ENCODE data around the gene CDK17. TPM values are rescaled to one million over a fixed set of nuclear protein-coding genes. Genes with fewer than 3 reads are reported as not detected.

CDK17 gene
- total and polyA plus RNA-seq, 4 experiments from 2014 or later, result 30.5 to 67.4 (median 49.2) TPM

DNA sequence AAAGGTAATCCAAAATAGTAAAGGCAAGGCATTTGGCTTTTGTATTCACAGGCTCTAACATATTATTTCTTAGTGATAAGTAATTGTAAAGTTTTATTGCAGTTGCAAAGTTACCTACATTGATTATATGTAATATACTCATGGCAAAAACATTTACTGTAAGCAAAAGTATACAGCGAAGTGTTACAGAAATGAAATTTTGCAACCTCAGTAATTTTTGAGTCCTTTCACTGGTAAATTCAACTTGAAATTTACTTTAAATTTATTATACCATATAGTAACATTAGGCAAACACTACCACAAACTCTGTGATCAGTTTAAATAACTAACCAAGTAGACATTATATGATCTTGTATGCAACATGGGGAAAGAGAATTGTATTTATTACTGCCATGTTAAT, 89.0 kb downstream of the CDK17 start:
- CTCF ChIA-PET (ENCODE audit: partially characterized antibody), result interaction anchor here (0.9 kb wide), 1 partner anchor 8 kb away, joined by 4 read pairs; no protein-coding TSS in a partner anchor

DNA sequence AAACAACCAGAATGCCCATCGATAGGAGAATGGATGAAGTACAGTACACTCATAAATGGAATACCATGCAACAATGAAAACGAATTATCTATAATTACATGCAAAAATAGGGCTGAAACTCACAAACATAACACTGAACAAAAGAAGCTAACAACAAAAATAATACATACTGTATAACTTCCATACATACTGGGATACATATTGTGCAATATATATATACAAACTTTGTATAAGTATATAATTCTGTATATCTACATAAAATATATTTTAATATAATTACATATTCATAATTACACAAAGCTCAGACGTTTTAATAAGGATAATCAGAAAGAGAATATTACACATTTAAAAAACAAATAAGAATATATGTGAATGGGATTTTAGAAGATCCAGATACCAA, 90.2 kb downstream of the CDK17 start:
- Histone ChIP-seq H3K4me1 (ENCODE audit: insufficient read depth, low read length) (peaks cover 26% of the 10 kb centered on the region), H3K9me3 (ENCODE audit: control insufficient read depth in 1 of 2, low read length in 2 of 2) (no peaks in the 10 kb centered on the region), H3K27ac (ENCODE audit: low read depth, low read length) (no peak overlapping the region), H3K4me3 (ENCODE audit: low read length in 2 of 2) (no peak overlapping the region), H3K36me3 (ENCODE audit: insufficient read depth, low read length) (peaks cover 4% of the 10 kb centered on the region), H3K27me3 (ENCODE audit: insufficient read depth, low read length) (no peaks in the 10 kb centered on the region)
- ChIA-PET POLR2A (ENCODE audit: partially characterized antibody) (interaction anchor here (3.0 kb wide), 1 partner anchor 90 kb away, joined by 17 read pairs; the partner anchor contains the start of gene CDK17), CTCF (ENCODE audit: partially characterized antibody) (interaction anchor here (1.5 to 2.1 kb wide), 2 partner anchors 68 to 95 kb away, joined by 3 to 4 read pairs; no protein-coding TSS in a partner anchor)
- H3K27ac Mint-ChIP-seq, result no peak overlapping the region
- H3K27me3 Mint-ChIP-seq, result no peaks in the 10 kb centered on the region
- intact Hi-C loops (cut with micrococcal nuclease), result no loop called here
- H3K4me3 Mint-ChIP-seq, result no peak overlapping the region
- peaks cover 22 to 28% of the 10 kb centered on the region in 2 donors for H3K36me3 Mint-ChIP-seq
- no peaks in the 10 kb centered on the region for H3K9me3 Mint-ChIP-seq
- DNase-seq, result no peak
- peaks cover 17 to 40% (median 23%) of the 10 kb centered on the region in 4 donors for H3K4me1 Mint-ChIP-seq

More for the DNA sequence above, 89.0 kb downstream of the CDK17 start:
- no peaks in the 10 kb centered on the region for H3K9me3 Mint-ChIP-seq
- no peak for DNase-seq
- intact Hi-C loops (cut with micrococcal nuclease), result no loop called here
- no peak overlapping the region for H3K4me3 Mint-ChIP-seq
- POLR2A ChIA-PET (ENCODE audit: partially characterized antibody), result interaction anchor here (3.0 kb wide), 1 partner anchor 89 kb away, joined by 17 read pairs; the partner anchor contains the start of gene CDK17
- H3K27me3 ChIP-seq (ENCODE audit: insufficient read depth, low read length), result no peaks in the 10 kb centered on the region
- H3K27me3 Mint-ChIP-seq, result no peaks in the 10 kb centered on the region
- no peaks in the 10 kb centered on the region for H3K9me3 ChIP-seq (ENCODE audit: control insufficient read depth in 1 of 2, low read length in 2 of 2)
- no peak overlapping the region for H3K27ac ChIP-seq (ENCODE audit: low read depth, low read length)
- H3K4me1 ChIP-seq (ENCODE audit: insufficient read depth, low read length), result peaks cover 33% of the 10 kb centered on the region
- peaks cover 13 to 29% of the 10 kb centered on the region in 2 donors for H3K36me3 Mint-ChIP-seq
- peaks cover 4% of the 10 kb centered on the region for H3K36me3 ChIP-seq (ENCODE audit: insufficient read depth, low read length)
- H3K27ac Mint-ChIP-seq, result no peak overlapping the region
- H3K4me3 ChIP-seq (ENCODE audit: low read length in 2 of 2), result no peak overlapping the region
- H3K4me1 Mint-ChIP-seq, result peaks cover 15 to 40% (median 28%) of the 10 kb centered on the region in 4 donors

DNA sequence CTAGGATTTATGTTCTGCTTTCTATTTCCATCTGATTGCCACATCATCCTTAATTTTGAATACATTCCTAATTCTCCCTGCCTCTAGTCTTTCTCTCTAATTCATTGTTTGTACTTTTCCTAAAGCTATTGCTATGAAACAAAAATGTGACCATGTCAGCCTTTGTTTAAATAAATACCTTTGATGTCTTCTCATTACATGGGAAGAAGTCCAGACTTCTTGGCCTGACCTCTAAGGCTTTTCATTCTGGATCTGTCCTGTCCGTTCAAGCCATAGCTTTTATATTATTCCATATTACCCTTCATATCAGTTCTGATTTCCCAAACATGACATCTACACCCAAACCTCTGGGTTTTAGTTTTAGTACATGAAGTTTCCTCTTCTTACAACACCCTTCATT, 91.4 kb downstream of the CDK17 start:
- Histone ChIP-seq H3K4me1 (ENCODE audit: insufficient read depth, low read length) (peaks cover 15% of the 10 kb centered on the region), H3K9me3 (ENCODE audit: control insufficient read depth in 1 of 2, low read length in 2 of 2) (no peaks in the 10 kb centered on the region), H3K27me3 (ENCODE audit: insufficient read depth, low read length) (no peaks in the 10 kb centered on the region), H3K36me3 (ENCODE audit: insufficient read depth, low read length) (peaks cover 4% of the 10 kb centered on the region), H3K27ac (ENCODE audit: low read depth, low read length) (no peak overlapping the region), H3K4me3 (ENCODE audit: low read length in 2 of 2) (no peak overlapping the region)
- Mint-ChIP-seq H3K27me3 (no peaks in the 10 kb centered on the region), H3K4me3 (no peak overlapping the region), H3K9me3 (no peaks in the 10 kb centered on the region), H3K4me1 (peaks cover 13 to 35% (median 20%) of the 10 kb centered on the region in 4 donors), H3K27ac (peak overlapping the region in 5 of 7 donors; percentile 18 to 74 (median 39)), H3K36me3 (peaks cover 24 to 26% of the 10 kb centered on the region in 2 donors)
- ChIA-PET CTCF (ENCODE audit: partially characterized antibody) (interaction anchor here (0.6 to 3.4 kb wide), 4 partner anchors 58 to 207 kb away, joined by 3 to 21 read pairs (median 4); partner anchors contain the start of gene CDK17), POLR2A (ENCODE audit: partially characterized antibody) (interaction anchor here (2.3 kb wide), 1 partner anchor 91 kb away, joined by 11 read pairs; the partner anchor contains the start of gene CDK17)
- no peak for DNase-seq
- intact Hi-C loops (cut with micrococcal nuclease), result loop anchor here (10.0 kb wide), 1 partner anchor 206 kb away; no protein-coding TSS in a partner anchor

DNA sequence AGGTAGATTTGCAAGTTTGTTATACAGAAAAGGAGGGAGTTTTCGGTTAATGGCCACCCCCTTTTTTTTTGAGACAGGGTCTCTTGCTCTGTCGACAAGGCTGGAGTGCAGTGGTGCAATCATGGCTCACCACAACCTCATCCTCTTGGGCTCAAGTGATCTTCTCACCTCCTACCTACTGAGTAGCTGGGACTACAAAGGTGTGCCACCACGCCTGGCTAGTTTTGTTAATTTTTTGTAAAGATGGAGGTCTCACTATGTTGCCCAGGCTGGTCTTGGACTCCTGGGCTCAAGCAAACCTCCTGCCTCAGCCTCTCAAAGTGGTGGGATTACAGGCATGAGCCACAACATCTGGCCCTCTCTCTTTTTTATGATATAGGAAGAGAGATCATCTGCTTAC, 94.6 kb downstream of the CDK17 start:
- H3K27ac Mint-ChIP-seq, result peak overlapping the region in 2 of 7 donors; percentile 26 to 58
- H3K4me1 ChIP-seq (ENCODE audit: insufficient read depth, low read length), result peaks cover 13% of the 10 kb centered on the region
- DNase-seq, result no peak
- H3K4me3 ChIP-seq (ENCODE audit: low read length in 2 of 2), result no peak overlapping the region
- ChIA-PET POLR2A (ENCODE audit: partially characterized antibody) (no interaction called here), CTCF (ENCODE audit: partially characterized antibody) (no interaction called here)
- H3K36me3 Mint-ChIP-seq, result peaks cover 24 to 29% of the 10 kb centered on the region in 2 donors
- H3K9me3 Mint-ChIP-seq, result no peaks in the 10 kb centered on the region
- H3K4me3 Mint-ChIP-seq, result no peak overlapping the region
- no peaks in the 10 kb centered on the region for H3K9me3 ChIP-seq (ENCODE audit: control insufficient read depth in 1 of 2, low read length in 2 of 2)
- H3K4me1 Mint-ChIP-seq, result peaks cover 17 to 42% (median 22%) of the 10 kb centered on the region in 4 donors
- H3K27ac ChIP-seq (ENCODE audit: low read depth, low read length), result no peak overlapping the region
- no peaks in the 10 kb centered on the region for H3K27me3 Mint-ChIP-seq
- H3K36me3 ChIP-seq (ENCODE audit: insufficient read depth, low read length), result peaks cover 4% of the 10 kb centered on the region
- no peaks in the 10 kb centered on the region for H3K27me3 ChIP-seq (ENCODE audit: insufficient read depth, low read length)
- intact Hi-C loops (cut with micrococcal nuclease), result loop anchor here (10.0 kb wide), 1 partner anchor 209 kb away; no protein-coding TSS in a partner anchor

DNA sequence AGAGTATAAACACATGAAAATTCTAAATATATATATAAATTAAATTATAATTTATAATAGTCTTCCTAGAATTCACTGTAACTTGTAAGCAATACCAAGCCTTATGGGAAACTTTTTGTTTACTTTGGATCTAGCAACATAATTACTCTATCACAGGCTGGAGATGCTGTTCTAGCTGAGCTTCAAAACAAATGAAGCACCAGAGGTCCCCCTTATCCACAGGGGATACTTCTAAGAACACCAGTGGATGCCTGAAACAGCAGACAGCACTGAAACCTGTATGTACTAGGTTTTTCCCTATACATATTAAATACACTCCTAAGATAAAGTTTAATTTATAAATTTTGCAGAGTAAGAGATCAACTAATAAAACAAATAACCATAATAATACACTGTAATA, 96.6 kb downstream of the CDK17 start:
- Mint-ChIP-seq H3K27ac (no peak overlapping the region), H3K9me3 (no peaks in the 10 kb centered on the region), H3K27me3 (no peaks in the 10 kb centered on the region), H3K36me3 (peaks cover 27 to 28% of the 10 kb centered on the region in 2 donors), H3K4me1 (peaks cover 14 to 37% (median 18%) of the 10 kb centered on the region in 4 donors), H3K4me3 (no peak overlapping the region)
- peaks cover 13% of the 10 kb centered on the region for H3K4me1 ChIP-seq (ENCODE audit: insufficient read depth, low read length)
- POLR2A ChIA-PET (ENCODE audit: partially characterized antibody), result interaction anchor here (1.0 kb wide), 1 partner anchor 8 kb away, joined by 5 read pairs; no protein-coding TSS in a partner anchor
- H3K27me3 ChIP-seq (ENCODE audit: insufficient read depth, low read length), result no peaks in the 10 kb centered on the region
- no peak overlapping the region for H3K4me3 ChIP-seq (ENCODE audit: low read length in 2 of 2)
- H3K36me3 ChIP-seq (ENCODE audit: insufficient read depth, low read length), result peaks cover 8% of the 10 kb centered on the region
- intact Hi-C loops (cut with micrococcal nuclease), result loop anchor here (10.0 kb wide), 1 partner anchor 211 kb away; no protein-coding TSS in a partner anchor
- CTCF ChIA-PET (ENCODE audit: partially characterized antibody), result interaction anchor here (0.6 to 2.2 kb wide), 4 partner anchors 8 to 213 kb away, joined by 3 to 14 read pairs (median 4); partner anchors contain the start of gene CDK17
- no peak overlapping the region for H3K27ac ChIP-seq (ENCODE audit: low read depth, low read length)
- H3K9me3 ChIP-seq (ENCODE audit: control insufficient read depth in 1 of 2, low read length in 2 of 2), result no peaks in the 10 kb centered on the region
- no peak for DNase-seq

DNA sequence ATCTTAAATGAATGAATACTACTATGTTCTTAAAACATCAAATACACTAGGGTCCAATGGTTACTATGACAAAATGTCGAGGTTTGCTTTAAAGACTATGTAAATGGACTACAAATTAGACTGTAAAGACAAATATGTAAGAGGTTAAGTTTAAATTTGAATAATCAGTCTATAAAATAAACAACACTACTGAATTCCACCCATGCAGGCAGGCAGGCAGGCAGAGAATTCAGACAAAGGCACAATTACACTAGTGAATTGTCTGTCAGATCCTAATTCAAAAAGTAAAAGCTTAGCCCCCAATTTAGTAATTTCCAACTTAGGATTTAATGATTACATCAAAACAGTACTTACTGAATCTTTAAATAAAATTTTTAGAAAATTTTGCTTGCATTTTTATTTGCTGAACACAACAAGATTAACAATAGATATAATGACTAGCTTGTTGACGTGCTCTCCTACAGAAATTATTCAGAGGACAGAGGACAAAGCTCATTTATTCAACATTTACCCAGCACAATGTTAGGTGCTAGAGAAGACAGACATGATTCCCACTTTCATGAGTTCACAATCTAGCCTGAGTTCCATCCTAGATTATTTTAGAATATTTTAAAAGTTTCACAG, 97.4 kb downstream of the CDK17 start:
- intact Hi-C loops (cut with micrococcal nuclease), result loop anchor here (10.0 kb wide), 1 partner anchor 212 kb away; no protein-coding TSS in a partner anchor
- H3K4me1 Mint-ChIP-seq, result peaks cover 13 to 35% (median 17%) of the 10 kb centered on the region in 4 donors

DNA sequence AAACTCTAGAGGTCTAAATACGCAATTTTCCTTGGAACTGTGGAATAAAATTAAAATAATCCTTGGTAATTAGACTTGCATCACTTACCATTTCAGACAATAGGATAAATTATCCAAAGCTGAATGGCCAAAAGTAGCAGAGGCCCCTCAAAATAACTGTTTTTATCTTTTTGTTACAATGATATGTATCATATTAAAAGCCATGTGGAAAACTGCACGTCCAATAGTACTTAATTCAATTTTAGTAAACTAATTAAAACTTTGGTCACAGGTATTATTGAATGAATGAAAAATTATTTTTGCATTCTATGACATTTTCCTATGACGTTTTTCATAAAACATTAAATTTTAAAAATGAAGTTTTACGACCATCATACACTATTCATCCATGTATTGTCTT, 98.5 kb downstream of the CDK17 start:
- H3K4me3 ChIP-seq (ENCODE audit: low read length in 2 of 2), result no peak overlapping the region
- H3K27ac ChIP-seq (ENCODE audit: low read depth, low read length), result no peak overlapping the region
- ChIA-PET POLR2A (ENCODE audit: partially characterized antibody) (no interaction called here), CTCF (ENCODE audit: partially characterized antibody) (no interaction called here)
- intact Hi-C loops (cut with micrococcal nuclease), result loop anchor here (10.0 kb wide), 1 partner anchor 213 kb away; no protein-coding TSS in a partner anchor
- no peaks in the 10 kb centered on the region for H3K9me3 Mint-ChIP-seq
- no peaks in the 10 kb centered on the region for H3K27me3 ChIP-seq (ENCODE audit: insufficient read depth, low read length)
- no peaks in the 10 kb centered on the region for H3K9me3 ChIP-seq (ENCODE audit: control insufficient read depth in 1 of 2, low read length in 2 of 2)
- DNase-seq, result no peak
- H3K4me1 ChIP-seq (ENCODE audit: insufficient read depth, low read length), result peaks cover 5% of the 10 kb centered on the region
- peaks cover 8 to 25% (median 12%) of the 10 kb centered on the region in 4 donors for H3K4me1 Mint-ChIP-seq
- peaks cover 32 to 38% of the 10 kb centered on the region in 2 donors for H3K36me3 Mint-ChIP-seq
- no peak overlapping the region for H3K27ac Mint-ChIP-seq
- no peaks in the 10 kb centered on the region for H3K27me3 Mint-ChIP-seq
- no peak overlapping the region for H3K4me3 Mint-ChIP-seq
- H3K36me3 ChIP-seq (ENCODE audit: insufficient read depth, low read length), result peaks cover 8% of the 10 kb centered on the region

More for the DNA sequence above, 97.4 kb downstream of the CDK17 start:
- no peak for DNase-seq
- Mint-ChIP-seq H3K36me3 (peaks cover 29% of the 10 kb centered on the region in 2 donors), H3K27ac (peak overlapping the region in 1 of 7 donors; percentile 27), H3K4me3 (no peak overlapping the region), H3K9me3 (no peaks in the 10 kb centered on the region), H3K27me3 (no peaks in the 10 kb centered on the region)
- Histone ChIP-seq H3K9me3 (ENCODE audit: control insufficient read depth in 1 of 2, low read length in 2 of 2) (no peaks in the 10 kb centered on the region), H3K4me3 (ENCODE audit: low read length in 2 of 2) (no peak overlapping the region), H3K27me3 (ENCODE audit: insufficient read depth, low read length) (no peaks in the 10 kb centered on the region), H3K27ac (ENCODE audit: low read depth, low read length) (no peak overlapping the region), H3K36me3 (ENCODE audit: insufficient read depth, low read length) (peaks cover 8% of the 10 kb centered on the region), H3K4me1 (ENCODE audit: insufficient read depth, low read length) (peaks cover 13% of the 10 kb centered on the region)
- ChIA-PET CTCF (ENCODE audit: partially characterized antibody) (interaction anchor here (1.1 to 2.2 kb wide), 3 partner anchors 9 to 214 kb away, joined by 3 to 14 read pairs (median 4); partner anchors contain the start of gene CDK17), POLR2A (ENCODE audit: partially characterized antibody) (interaction anchor here (1.0 kb wide), 2 partner anchors 8 to 97 kb away, joined by 5 read pairs; partner anchors contain the start of gene CDK17)

Data from CD4-positive, alpha-beta memory T cell (primary cell).